GM15510 (cell line): ENCODE data around the gene CADM2.

Experiments used
- POLR2A ChIP-seq: IDR thresholded peaks from 3 replicates; pipeline ENCODE4 v1.6.1; 2011; ENCODE audit warnings: borderline replicate concordance; ENCODE audit not compliant: insufficient read length; ENCODE audit errors: extremely low read depth

CADM2 gene

DNA sequence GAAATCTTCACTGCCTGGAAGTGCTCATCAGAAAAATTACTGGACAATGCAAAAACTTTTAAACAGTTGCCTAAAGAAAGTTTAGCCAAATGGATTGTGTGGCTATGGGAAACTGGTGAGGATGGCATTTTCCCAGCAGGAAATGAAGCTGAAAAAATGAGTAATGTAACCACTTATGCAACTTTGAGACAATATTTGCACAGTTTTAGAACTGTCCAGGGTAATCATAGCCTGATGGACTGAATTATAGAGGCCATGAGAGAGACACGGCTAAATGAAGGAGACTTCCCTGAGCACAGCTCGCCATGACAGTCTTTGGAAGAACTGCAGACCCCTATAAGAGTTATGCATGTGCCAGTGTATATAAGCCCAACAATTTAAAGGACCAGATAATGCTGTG, 1150.6 kb downstream of the CADM2 start:
- no peak for TF ChIP-seq POLR2A
